GM12891 (cell line): ENCODE results near the gene LHFPL6.

Source experiments
- DNase-seq: peaks from one replicate; pipeline ENCODE4 v3.0.0; 2011; ENCODE audit warnings: low spot score; ENCODE audit not compliant: insufficient read length
- FAIRE-seq: peaks from 2 replicates; lab custom pipeline; 2011; peaks lifted over from hg19 to GRCh38; lab: Jason Lieb, UNC
- PAX5 ChIP-seq: IDR thresholded peaks from 2 replicates; pipeline ENCODE4 v1.6.1; 2011; ENCODE audit warnings: low read length, moderate library complexity, mild to moderate bottlenecking; ENCODE audit not compliant: insufficient read depth, severe bottlenecking
- POLR2A ChIP-seq: IDR thresholded peaks from 2 replicates; pipeline ENCODE4 v1.6.1; 2011; ENCODE audit warnings: low read depth, low read length, control low read depth
- POLR2AphosphoS5 ChIP-seq: IDR thresholded peaks from 2 replicates; pipeline ENCODE4 v1.6.1; 2011; ENCODE audit warnings: low read depth, low read length, control low read depth
- POU2F2 ChIP-seq: IDR thresholded peaks from 2 replicates; pipeline ENCODE4 v1.6.1; 2011; ENCODE audit warnings: low read depth, mild to moderate bottlenecking, control low read depth, low read length, moderate library complexity
- SPI1 ChIP-seq: IDR thresholded peaks from 2 replicates; pipeline ENCODE4 v1.6.1; 2011; ENCODE audit warnings: low read depth, low read length, control low read depth
- TAF1 ChIP-seq: IDR thresholded peaks from 2 replicates; pipeline ENCODE4 v1.6.1; 2011; ENCODE audit warnings: low read depth, low read length, control low read depth

LHFPL6 gene

GRCh38 chr13:39374741-39375189, 228.2 kb downstream of the LHFPL6 start:
- DNase-seq, result no peak

DNA sequence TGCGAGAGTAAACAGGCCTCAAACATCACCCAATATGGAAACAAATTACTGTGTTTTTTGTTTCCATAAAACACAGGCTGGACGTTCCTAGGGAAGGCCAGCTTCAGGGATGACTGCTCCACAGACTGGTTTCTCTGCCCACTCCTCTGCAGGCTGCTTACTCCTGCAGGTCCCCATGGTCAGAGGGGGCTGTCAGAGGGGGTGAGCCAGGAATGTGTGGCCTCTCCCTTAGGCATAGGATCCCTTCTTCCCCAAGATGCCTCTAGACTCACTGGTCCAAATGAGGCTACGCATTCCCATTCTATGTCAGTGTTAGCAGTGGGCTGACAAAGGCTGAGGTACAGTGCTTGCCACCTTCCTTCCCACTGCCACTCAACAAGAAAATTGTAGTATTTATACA, 229.8 kb downstream of the LHFPL6 start:
- DNase-seq, result no peak
- FAIRE-seq, result no peak
- no peak for TF ChIP-seq PAX5
- TF ChIP-seq POLR2A, result no peak
- no peak for TF ChIP-seq POU2F2
- no peak for TF ChIP-seq POLR2AphosphoS5
- no peak for TF ChIP-seq TAF1

More at GRCh38 chr13:39374741-39375189, 228.2 kb downstream of the LHFPL6 start:
- FAIRE-seq, result no peak
- TF ChIP-seq POU2F2 (no peak), POLR2A (no peak), PAX5 (no peak), POLR2AphosphoS5 (no peak), TAF1 (no peak)

DNA sequence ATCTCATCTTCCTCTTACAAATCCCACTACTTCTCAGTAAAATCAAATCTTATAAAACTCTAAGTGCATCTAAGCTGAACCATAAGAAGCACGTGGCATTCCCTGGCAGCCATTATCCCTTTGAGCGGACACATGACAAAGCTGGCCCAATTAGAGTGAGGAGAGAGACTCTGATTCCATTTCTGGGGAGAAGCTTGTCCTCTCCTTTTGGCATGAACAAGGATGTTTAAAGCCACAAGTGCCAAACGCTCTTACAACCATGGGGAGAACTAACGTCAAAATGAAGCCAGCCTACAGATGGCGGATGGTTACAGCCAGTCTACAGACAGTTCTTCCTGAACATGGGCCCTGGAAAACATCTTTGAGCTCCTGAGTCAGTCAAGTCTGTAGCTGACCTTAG, 231.3 kb downstream of the LHFPL6 start:
- TF ChIP-seq POLR2AphosphoS5 (no peak), SPI1 (no peak), POLR2A (no peak), POU2F2 (no peak), PAX5 (no peak), TAF1 (no peak)
- DNase-seq, result no peak
- no peak for FAIRE-seq

DNA sequence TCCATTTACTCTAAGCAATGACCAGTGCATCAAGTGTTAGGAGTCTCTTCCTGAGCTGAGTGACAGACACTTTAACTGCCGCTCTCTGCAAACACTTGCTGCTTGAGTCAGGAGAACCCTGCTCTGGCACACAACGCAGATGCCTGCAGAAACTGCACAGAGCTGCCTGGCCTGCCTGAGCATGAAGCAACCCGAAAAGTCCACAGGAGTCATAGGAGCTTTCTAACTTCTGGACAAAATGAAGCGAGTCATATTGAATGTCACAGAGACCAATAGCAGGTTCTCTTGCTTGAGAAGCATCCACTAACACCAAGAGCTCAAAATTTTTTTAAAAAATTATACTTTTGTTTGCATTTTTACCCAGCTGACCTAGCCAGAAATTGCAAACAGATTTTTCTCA, 232.4 kb downstream of the LHFPL6 start:
- no peak for FAIRE-seq
- no peak for DNase-seq
- TF ChIP-seq SPI1 (no peak), PAX5 (no peak), TAF1 (no peak)

- DNase-seq, result no peak
- TF ChIP-seq POLR2A (no peak), PAX5 (no peak), POLR2AphosphoS5 (no peak), TAF1 (no peak), SPI1 (no peak), POU2F2 (no peak)
- FAIRE-seq, result no peak
Measured at GRCh38 chr13:39370048-39370447, 232.9 kb downstream of the LHFPL6 start.

DNA sequence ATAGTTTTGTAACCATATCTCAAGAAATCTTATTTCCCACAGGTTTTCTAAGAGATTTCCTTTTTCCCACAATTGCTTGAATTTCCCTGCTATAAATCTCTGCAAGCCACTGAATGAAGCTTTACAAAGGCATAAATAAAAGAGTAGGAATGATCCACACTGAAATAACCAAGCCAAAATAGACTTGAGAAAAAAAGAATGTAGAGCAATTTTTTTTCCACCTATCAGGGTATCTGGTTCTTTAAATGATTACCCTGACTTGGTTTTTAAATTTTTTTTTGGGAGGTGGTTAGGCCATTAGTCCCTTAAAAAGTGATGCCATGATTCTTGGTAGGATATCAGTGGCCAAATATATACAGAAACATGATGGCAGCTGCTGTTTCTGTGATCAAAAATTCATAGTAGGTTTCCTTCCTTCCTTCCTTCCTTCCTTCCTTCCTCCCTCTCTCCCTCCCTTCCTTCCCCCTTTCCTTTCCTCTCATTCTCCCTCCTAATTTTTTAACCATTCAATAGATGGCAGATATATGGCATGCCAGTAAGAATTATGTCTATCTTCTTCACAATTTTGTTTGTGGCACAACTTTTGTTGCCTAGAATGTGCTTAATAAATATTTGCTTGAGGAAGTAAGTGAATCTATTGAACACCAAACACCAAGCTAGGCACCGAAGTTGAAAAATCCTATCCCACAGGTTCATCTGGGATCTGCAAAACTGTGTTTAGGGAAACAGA, 233.7 kb downstream of the LHFPL6 start:
- DNase-seq, result no peak
- TF ChIP-seq POU2F2, result no peak
- TF ChIP-seq SPI1, result no peak
- TF ChIP-seq TAF1, result no peak
- no peak for TF ChIP-seq POLR2AphosphoS5
- no peak for TF ChIP-seq POLR2A
- TF ChIP-seq PAX5, result no peak
- no peak for FAIRE-seq

DNA sequence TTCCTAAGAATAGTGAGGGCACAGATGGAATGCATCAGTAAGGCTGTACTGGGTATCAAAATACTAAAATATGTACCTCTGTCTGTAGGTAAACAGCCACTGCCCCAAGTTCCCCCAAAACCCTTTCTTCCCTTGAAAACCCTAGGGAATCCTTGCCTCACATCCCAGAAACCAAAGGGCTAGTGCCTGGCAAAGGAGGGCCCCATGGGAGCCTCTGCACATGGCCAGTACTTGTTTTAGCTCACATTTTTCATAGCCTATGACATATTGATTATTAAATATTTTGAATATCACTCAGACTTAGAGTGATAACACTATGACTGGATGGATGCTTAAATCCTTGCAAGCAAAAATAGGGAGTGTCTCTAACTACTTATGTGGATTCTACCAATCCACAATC, 237.1 kb downstream of the LHFPL6 start:
- no peak for TF ChIP-seq SPI1
- FAIRE-seq, result no peak

DNA sequence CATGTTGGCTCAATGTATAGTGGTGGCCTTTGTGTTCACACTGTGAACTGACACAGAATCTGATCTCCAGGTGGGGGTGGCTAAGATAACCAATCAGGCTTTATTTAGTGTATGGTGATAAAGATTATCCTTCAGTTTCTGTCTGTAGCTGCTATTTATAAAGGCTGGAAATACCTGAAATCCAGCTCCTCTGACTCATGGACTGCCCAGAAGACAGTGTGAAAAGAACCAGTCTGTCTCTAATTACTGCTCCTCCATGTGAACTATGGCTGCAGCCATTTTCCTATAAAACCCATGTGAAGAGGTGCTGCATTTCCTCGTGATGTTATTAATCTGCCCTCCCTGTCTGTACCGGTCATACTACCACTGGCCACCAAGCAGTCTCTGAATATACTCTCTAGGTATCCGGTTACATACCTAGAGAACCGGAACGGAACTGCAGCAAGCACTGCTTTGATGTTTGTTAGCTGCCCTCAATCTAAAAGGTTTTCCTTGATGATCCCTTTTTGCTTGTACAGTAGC, 238.0 kb downstream of the LHFPL6 start:
- TF ChIP-seq POLR2A (no peak), POU2F2 (no peak), SPI1 (no peak), PAX5 (no peak), POLR2AphosphoS5 (no peak), TAF1 (no peak)
- no peak for FAIRE-seq
- no peak for DNase-seq

More for the DNA sequence above, 237.1 kb downstream of the LHFPL6 start:
- DNase-seq, result no peak

GRCh38 chr13:39363382-39363772, 239.6 kb downstream of the LHFPL6 start:
- TF ChIP-seq POLR2AphosphoS5 (no peak), PAX5 (no peak), TAF1 (no peak), POLR2A (no peak), POU2F2 (no peak)
- FAIRE-seq (no peak), DNase-seq (no peak)

DNA sequence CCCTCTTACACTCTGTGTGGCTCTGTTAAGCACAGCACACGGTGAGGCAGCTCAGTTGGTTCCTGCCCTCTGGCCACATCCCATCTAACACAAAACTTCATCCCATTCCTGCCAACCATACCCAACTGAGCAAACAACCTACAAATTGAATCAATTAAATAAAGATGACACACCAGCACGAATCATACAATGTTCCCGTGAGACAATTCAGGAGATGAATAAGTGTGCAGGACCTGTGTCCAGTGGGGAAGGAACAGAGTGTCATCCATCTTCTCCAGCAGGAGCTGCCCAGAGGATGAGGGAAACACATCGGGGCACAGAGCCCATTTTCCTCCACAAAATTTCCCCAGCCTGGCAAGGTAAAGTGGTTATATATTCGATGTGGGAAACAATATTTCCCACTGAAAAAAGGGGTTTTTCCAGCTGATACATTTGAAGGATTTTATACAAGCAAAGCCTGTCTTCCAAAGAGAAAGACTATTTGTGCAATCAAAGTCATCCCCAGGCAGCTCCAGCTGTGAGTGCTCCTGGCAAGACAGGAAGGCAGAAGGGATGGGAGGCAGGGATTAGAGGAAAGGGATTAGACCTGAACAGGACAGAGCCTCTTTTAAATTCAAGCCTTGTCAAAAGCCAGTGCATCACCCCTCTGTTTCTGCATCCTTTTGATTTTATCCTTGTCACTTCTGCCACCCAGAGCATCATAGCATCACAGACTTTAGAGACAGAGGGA, 240.2 kb downstream of the LHFPL6 start:
- FAIRE-seq, result no peak

More for the DNA sequence above, 240.2 kb downstream of the LHFPL6 start:
- no peak for DNase-seq
- TF ChIP-seq TAF1 (no peak), PAX5 (no peak), POU2F2 (no peak), POLR2A (no peak), SPI1 (no peak), POLR2AphosphoS5 (no peak)
